Mesendoderm (in vitro differentiated cells): ENCODE results near the gene ARF1.

ENCODE experiments used
- DNase-seq: peaks from one replicate; pipeline ENCODE4 v3.0.0; 2013
- H2AK5ac ChIP-seq: 2 replicates; pipeline ENCODE4 v1.6.1; 2013; ENCODE audit warnings: low read length, inconsistent platforms
- H2BK120ac ChIP-seq: 2 replicates; pipeline ENCODE4 v1.6.1; 2013; ENCODE audit warnings: low read depth, mild to moderate bottlenecking, low read length, moderate library complexity, mixed read lengths
- H2BK15ac ChIP-seq: replicated peaks from 2 replicates; pipeline ENCODE4 v1.6.1; 2013; ENCODE audit warnings: low read depth, mild to moderate bottlenecking, moderate library complexity
- H2BK5ac ChIP-seq: 2 replicates; pipeline ENCODE4 v1.6.1; 2013; ENCODE audit warnings: low read length, inconsistent platforms
- H3K18ac ChIP-seq: 2 replicates; pipeline ENCODE4 v1.6.1; 2013; ENCODE audit warnings: mild to moderate bottlenecking, low read length, mixed read lengths
- H3K23ac ChIP-seq: one replicate; pipeline ENCODE4 v1.6.1; 2013; ENCODE audit warnings: low read length
- H3K27ac ChIP-seq: 2 replicates; pipeline ENCODE4 v1.5.1; 2013; ENCODE audit warnings: low read depth, mild to moderate bottlenecking, inconsistent platforms, low read length, moderate library complexity
- H3K27me3 ChIP-seq: 2 replicates; pipeline ENCODE4 v1.6.1; 2013; ENCODE audit warnings: low read length, control low read depth, mild to moderate bottlenecking, inconsistent platforms; ENCODE audit not compliant: insufficient read depth, poor library complexity
- H3K36me3 ChIP-seq: 2 replicates; pipeline ENCODE4 v1.6.1; 2013; ENCODE audit warnings: low read length, inconsistent platforms; ENCODE audit not compliant: control insufficient read depth, insufficient read depth
- H3K4ac ChIP-seq: one replicate; pipeline ENCODE4 v1.6.1; 2013; ENCODE audit warnings: low read depth, mild to moderate bottlenecking, low read length, moderate library complexity
- H3K4me1 ChIP-seq: 2 replicates; pipeline ENCODE4 v1.6.1; 2013; ENCODE audit warnings: low read depth, low read length, inconsistent platforms; ENCODE audit not compliant: control insufficient read depth
- H3K4me2 ChIP-seq: 2 replicates; pipeline ENCODE4 v1.6.1; 2013; ENCODE audit warnings: low read length
- H3K4me3 ChIP-seq: 2 replicates; pipeline ENCODE4 v1.5.1; 2013; ENCODE audit warnings: mild to moderate bottlenecking, low read length
- H3K56ac ChIP-seq: one replicate; pipeline ENCODE4 v1.6.1; 2013; ENCODE audit warnings: low read length
- H3K79me1 ChIP-seq: 2 replicates; pipeline ENCODE4 v1.6.1; 2013; ENCODE audit warnings: low read length, inconsistent platforms
- H3K79me2 ChIP-seq: 2 replicates; pipeline ENCODE4 v1.6.1; 2013; ENCODE audit warnings: mild to moderate bottlenecking, low read length; ENCODE audit not compliant: control insufficient read depth, insufficient read depth
- H3K9ac ChIP-seq: 2 replicates; pipeline ENCODE4 v1.6.1; 2013; ENCODE audit warnings: low read length, inconsistent platforms
- H4K5ac ChIP-seq: one replicate; pipeline ENCODE4 v1.6.1; 2013; ENCODE audit warnings: low read length
- H4K8ac ChIP-seq: one replicate; pipeline ENCODE4 v1.6.1; 2013; ENCODE audit warnings: low read depth, mild to moderate bottlenecking, control low read depth, low read length, moderate library complexity
- WGBS: extraction: QIAGEN DNeasy Blood & Tissue Kit; methylation state at CpG from one replicate; pipeline ENCODE4 v1.1.7; 2013; ENCODE audit warnings: low lambda C conversion rate, missing lambda C conversion rate; ENCODE audit not compliant: insufficient coverage; ENCODE audit errors: extremely low coverage; 5-methylcytosine and 5-hydroxymethylcytosine counted together

The ARF1 gene

GRCh38 chr1:228066416-228066815 lies 16.1 kb upstream of the ARF1 start:
- peaks cover 6% of the 10 kb centered on the region for H3K4me1 ChIP-seq
- no peak overlapping the region for H4K8ac ChIP-seq
- H3K4me2 ChIP-seq = no peak overlapping the region
- H2BK5ac ChIP-seq = no peak overlapping the region
- no peak overlapping the region for H3K9ac ChIP-seq
- H4K5ac ChIP-seq = no peak overlapping the region
- no peak for DNase-seq
- H3K79me1 ChIP-seq = no peaks in the 10 kb centered on the region
- no peak overlapping the region for H3K56ac ChIP-seq
- no peak overlapping the region for H2BK120ac ChIP-seq
- H3K36me3 ChIP-seq = no peaks in the 10 kb centered on the region
- no peak overlapping the region for H2AK5ac ChIP-seq
- H3K4me3 ChIP-seq = no peak overlapping the region
- H3K27ac ChIP-seq = no peak overlapping the region
- H2BK15ac ChIP-seq = no peak overlapping the region
- WGBS = no CpG with 5 or more reads among the region's 4 CpGs
- H3K4ac ChIP-seq = no peak overlapping the region
- peaks cover 14% of the 10 kb centered on the region for H3K27me3 ChIP-seq
- no peaks in the 10 kb centered on the region for H3K79me2 ChIP-seq
- H3K23ac ChIP-seq = no peak overlapping the region
- H3K18ac ChIP-seq = no peak overlapping the region

GRCh38 chr1:228066891-228067654 lies 15.4 kb upstream of the ARF1 start:
- Histone ChIP-seq H3K79me2 (no peaks in the 10 kb centered on the region), H4K8ac (no peak overlapping the region), H3K18ac (no peak overlapping the region), H3K36me3 (no peaks in the 10 kb centered on the region), H3K23ac (no peak overlapping the region), H3K56ac (peak overlapping the region; percentile 2), H4K5ac (no peak overlapping the region), H2AK5ac (no peak overlapping the region), H3K27me3 (peaks cover 14% of the 10 kb centered on the region), H2BK120ac (no peak overlapping the region), H3K4me1 (peaks cover 6% of the 10 kb centered on the region), H2BK5ac (no peak overlapping the region), H3K79me1 (no peaks in the 10 kb centered on the region), H2BK15ac (no peak overlapping the region), H3K9ac (no peak overlapping the region), H3K4ac (no peak overlapping the region), H3K4me2 (no peak overlapping the region), H3K27ac (no peak overlapping the region), H3K4me3 (no peak overlapping the region)
- no peak for DNase-seq
- WGBS = no CpG with 5 or more reads among the region's 10 CpGs

GRCh38 chr1:228068359-228068758 lies 14.1 kb upstream of the ARF1 start:
- no peak overlapping the region for H2AK5ac ChIP-seq
- WGBS = 100% methylated on average over 4 of the region's 7 CpGs
- H3K4me1 ChIP-seq = peaks cover 6% of the 10 kb centered on the region
- DNase-seq = no peak
- no peak overlapping the region for H4K5ac ChIP-seq
- no peak overlapping the region for H2BK5ac ChIP-seq
- H3K4ac ChIP-seq = no peak overlapping the region
- H3K56ac ChIP-seq = no peak overlapping the region
- H4K8ac ChIP-seq = no peak overlapping the region
- H3K79me1 ChIP-seq = no peaks in the 10 kb centered on the region
- no peak overlapping the region for H3K27ac ChIP-seq
- H3K18ac ChIP-seq = no peak overlapping the region
- H3K36me3 ChIP-seq = no peaks in the 10 kb centered on the region
- no peak overlapping the region for H3K9ac ChIP-seq
- H3K79me2 ChIP-seq = no peaks in the 10 kb centered on the region
- H2BK15ac ChIP-seq = no peak overlapping the region
- peaks cover 14% of the 10 kb centered on the region for H3K27me3 ChIP-seq
- no peak overlapping the region for H3K4me3 ChIP-seq
- no peak overlapping the region for H3K4me2 ChIP-seq
- H2BK120ac ChIP-seq = no peak overlapping the region
- no peak overlapping the region for H3K23ac ChIP-seq

GRCh38 chr1:228070173-228070572 lies 12.3 kb upstream of the ARF1 start:
- Histone ChIP-seq H3K4me3 (no peak overlapping the region), H3K23ac (no peak overlapping the region), H2BK120ac (no peak overlapping the region), H3K79me1 (no peaks in the 10 kb centered on the region), H3K79me2 (no peaks in the 10 kb centered on the region), H4K5ac (no peak overlapping the region), H3K27me3 (peaks cover 14% of the 10 kb centered on the region), H3K18ac (no peak overlapping the region), H2AK5ac (no peak overlapping the region), H3K9ac (no peak overlapping the region), H4K8ac (no peak overlapping the region), H3K27ac (no peak overlapping the region), H2BK15ac (no peak overlapping the region), H2BK5ac (no peak overlapping the region), H3K4me2 (no peak overlapping the region), H3K4ac (no peak overlapping the region), H3K4me1 (no peaks in the 10 kb centered on the region), H3K56ac (no peak overlapping the region), H3K36me3 (no peaks in the 10 kb centered on the region)
- WGBS = 100% methylated on average over 2 of the region's 2 CpGs
- no peak for DNase-seq

GRCh38 chr1:228070851-228071250 lies 11.7 kb upstream of the ARF1 start:
- peaks cover 14% of the 10 kb centered on the region for H3K27me3 ChIP-seq

More at GRCh38 chr1:228070851-228071250, 11.7 kb upstream of the ARF1 start:
- no peak overlapping the region for H3K4me3 ChIP-seq
- H3K4me1 ChIP-seq = no peaks in the 10 kb centered on the region
- H2BK120ac ChIP-seq = no peak overlapping the region
- H2BK5ac ChIP-seq = no peak overlapping the region
- H2BK15ac ChIP-seq = no peak overlapping the region
- H3K36me3 ChIP-seq = no peaks in the 10 kb centered on the region
- no peak overlapping the region for H3K9ac ChIP-seq
- H3K79me1 ChIP-seq = no peaks in the 10 kb centered on the region
- no peak overlapping the region for H3K18ac ChIP-seq
- WGBS = 100% methylated on average over 2 of the region's 3 CpGs
- DNase-seq = no peak
- no peak overlapping the region for H2AK5ac ChIP-seq
- no peak overlapping the region for H4K8ac ChIP-seq
- no peak overlapping the region for H3K56ac ChIP-seq
- no peak overlapping the region for H3K4ac ChIP-seq
- H3K23ac ChIP-seq = no peak overlapping the region
- no peaks in the 10 kb centered on the region for H3K79me2 ChIP-seq
- H3K27ac ChIP-seq = no peak overlapping the region
- H3K4me2 ChIP-seq = no peak overlapping the region
- H4K5ac ChIP-seq = no peak overlapping the region
